GM19324 (cell line): Measurements from ENCODE around the gene PRDM15.

ENCODE experiments used
- ATAC-seq: cut with Tn5 transposase; IDR thresholded peaks from one replicate; pipeline ENCODE4 v1.9.1; 2021; ENCODE audit warnings: mild to moderate bottlenecking, moderate library complexity; ENCODE audit not compliant: unreplicated experiment, low FRiP score

PRDM15 gene, protein sequence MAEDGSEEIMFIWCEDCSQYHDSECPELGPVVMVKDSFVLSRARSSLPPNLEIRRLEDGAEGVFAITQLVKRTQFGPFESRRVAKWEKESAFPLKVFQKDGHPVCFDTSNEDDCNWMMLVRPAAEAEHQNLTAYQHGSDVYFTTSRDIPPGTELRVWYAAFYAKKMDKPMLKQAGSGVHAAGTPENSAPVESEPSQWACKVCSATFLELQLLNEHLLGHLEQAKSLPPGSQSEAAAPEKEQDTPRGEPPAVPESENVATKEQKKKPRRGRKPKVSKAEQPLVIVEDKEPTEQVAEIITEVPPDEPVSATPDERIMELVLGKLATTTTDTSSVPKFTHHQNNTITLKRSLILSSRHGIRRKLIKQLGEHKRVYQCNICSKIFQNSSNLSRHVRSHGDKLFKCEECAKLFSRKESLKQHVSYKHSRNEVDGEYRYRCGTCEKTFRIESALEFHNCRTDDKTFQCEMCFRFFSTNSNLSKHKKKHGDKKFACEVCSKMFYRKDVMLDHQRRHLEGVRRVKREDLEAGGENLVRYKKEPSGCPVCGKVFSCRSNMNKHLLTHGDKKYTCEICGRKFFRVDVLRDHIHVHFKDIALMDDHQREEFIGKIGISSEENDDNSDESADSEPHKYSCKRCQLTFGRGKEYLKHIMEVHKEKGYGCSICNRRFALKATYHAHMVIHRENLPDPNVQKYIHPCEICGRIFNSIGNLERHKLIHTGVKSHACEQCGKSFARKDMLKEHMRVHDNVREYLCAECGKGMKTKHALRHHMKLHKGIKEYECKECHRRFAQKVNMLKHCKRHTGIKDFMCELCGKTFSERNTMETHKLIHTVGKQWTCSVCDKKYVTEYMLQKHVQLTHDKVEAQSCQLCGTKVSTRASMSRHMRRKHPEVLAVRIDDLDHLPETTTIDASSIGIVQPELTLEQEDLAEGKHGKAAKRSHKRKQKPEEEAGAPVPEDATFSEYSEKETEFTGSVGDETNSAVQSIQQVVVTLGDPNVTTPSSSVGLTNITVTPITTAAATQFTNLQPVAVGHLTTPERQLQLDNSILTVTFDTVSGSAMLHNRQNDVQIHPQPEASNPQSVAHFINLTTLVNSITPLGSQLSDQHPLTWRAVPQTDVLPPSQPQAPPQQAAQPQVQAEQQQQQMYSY

DNA sequence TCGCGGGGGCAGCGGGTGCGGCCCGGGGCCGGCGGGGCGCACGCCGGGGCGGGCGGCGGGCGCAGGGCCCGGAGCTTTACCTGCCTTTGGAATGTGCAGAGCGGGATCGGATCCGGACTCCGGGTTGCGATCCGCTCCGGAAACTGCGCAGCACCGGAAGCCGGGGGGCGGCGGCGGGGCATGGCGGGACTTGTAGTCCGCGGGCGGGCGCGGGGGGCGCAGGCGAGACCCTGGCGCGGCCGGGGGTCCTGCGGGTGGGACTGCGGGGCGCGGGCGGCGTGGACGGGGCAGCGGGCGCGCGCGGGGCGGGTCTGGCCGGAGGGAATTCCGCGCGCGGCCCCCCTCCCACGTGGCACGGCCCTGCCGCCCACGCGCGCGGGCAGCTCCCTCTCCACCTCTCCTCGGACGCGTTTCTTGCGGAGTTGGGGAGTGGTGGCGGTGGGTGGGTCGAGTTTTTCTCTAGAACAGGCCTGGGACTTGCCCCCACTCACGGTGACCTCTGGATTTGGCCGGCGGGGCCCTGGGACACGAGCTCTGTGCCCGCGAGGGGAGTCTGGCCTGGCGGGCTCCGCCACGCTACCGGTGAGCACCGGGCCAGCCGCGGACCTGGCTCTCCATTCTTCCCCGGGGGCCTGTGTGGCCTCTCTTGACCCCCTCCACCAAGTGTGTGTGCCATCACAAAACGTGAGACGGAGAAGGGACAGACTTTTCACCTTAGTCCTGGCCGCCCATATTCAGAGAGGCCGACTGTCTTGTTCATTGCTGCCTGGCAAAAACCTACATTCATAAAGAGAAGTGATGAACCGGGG, at the start of gene PRDM15:
TSS of gene PRDM15 (minus strand) at position 155 of the 809 bp plus-strand sequence. CDS start 18,981 bp downstream, outside the sequence.
- ATAC-seq = peak; percentile 73

DNA sequence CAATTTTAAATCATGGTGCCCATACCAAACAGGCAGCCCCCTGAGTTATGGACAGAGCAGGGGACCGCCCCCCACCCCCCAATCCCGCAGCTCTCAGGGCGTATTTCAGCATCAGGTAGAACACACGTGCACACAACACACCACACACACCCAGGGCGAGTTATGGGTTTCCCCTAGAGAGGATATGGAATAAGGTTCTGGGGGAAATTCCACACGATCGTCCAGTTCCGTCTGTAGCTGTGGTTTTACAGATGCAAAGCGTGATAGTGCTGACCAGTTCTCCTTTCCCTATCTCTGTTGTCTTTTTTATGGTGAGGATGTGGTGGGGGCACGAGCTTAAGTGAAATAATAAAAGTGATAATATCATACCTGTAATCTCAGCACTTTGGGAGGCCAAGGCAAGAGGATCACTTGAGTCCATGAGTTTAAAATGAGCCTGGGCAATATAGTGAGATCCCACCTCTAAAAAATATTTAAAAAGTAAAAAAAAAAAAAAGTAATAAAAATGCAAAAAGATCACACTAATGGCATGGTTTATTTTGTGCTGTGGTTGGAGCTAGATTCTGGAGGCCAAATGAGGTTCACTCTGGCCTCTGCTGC, 49.6 kb upstream of the PRDM15 start:
- no peak for ATAC-seq

DNA sequence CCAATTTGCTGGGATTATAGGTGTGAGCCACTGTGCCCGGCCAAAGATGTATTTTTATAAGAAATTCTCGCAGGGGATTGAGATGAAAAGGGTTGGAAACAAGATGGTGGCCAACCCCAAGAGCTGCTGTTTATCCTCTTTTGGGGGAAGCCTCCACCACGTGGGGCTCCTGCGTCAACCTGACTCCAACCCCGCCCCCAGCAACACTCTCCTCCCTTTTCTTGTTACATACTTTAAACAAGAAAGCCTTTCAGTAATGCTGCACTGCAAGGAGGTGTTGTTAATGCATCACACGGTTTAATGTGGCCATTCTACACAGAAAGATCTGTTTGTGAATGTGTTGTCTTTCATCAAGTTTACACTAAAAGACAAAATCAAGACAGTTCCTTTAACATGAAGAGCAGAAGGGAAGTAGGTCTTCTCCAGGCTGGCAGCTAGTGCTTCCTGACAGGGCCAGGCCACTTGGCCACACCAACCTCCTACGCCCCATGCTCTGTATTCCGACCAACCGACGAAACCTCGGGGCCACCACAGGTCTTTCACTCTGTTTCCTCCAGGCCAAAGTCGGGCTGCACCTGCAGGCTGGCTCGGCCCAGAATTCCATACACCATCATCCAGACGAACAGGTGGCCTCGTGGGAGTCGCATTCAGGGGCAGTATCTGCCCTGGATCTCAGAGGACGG, 48.7 kb upstream of the PRDM15 start:
- no peak for ATAC-seq

DNA sequence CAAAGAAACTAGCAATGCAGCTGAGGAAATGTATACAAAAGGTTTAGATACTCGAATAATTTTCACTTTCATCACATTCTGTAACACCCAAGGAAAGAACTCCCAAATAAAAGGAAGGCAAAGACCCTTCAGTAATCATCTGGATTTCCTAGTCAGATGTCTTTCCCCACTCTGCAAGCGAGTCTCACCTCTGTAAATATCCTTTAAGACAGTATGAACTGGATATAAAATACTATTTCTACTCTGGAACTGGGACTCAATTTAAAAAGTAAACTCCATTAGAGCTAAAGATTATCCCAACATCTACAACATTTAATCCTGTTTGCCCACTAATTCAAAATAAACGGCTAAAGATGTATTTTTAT, 47.6 kb upstream of the PRDM15 start:
- peak; percentile 15 for ATAC-seq

DNA sequence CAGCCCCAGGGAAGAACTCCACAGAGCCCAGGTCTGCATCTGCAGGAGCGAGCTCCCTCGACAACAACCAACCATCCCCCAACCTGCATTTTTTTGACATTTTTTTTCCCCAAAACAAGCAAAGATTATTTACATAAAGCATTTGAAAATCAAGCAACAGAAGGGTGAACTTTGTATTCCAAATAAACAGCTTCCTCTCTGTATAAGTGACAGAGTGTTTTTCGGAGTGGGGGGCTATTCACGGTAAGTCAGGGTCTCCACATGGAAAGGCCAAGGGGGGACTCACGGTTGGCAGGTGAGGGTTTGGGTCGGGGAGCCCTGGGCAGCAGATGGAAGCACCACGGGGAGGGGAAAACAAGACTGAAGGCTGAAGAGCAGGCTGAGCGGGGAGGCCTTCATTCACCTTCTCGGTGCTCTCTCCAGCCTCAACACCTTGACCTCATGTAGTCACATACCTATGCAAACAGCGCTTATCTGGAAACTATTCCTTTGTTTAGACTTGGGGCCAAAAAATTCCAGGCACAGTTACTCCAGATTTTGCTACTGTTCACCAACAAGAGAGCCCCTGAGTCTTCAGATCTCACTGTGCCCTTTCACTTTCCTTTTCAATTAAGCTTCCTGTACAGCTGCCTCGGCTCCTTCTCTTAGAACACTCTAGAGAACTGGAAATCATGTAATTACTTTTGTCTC, 47.1 kb upstream of the PRDM15 start:
- ATAC-seq = peak; percentile 52

DNA sequence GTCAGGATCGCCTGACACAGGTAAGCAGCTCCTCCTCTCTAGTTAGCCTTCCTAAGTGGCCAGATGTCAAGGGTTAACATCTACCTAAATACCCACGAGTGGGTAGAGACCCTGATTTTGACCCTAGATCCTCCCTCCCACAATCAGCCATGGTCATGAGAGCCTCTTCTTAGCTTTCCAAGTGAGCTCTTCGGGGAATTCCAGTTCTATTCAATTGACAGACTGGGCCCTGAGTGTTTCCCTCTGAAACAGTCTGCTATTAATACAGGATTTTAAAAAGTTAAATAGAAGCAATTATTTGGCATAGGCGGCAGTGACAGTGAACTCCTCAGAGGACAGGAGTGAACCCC, 46.6 kb upstream of the PRDM15 start:
- no peak for ATAC-seq

DNA sequence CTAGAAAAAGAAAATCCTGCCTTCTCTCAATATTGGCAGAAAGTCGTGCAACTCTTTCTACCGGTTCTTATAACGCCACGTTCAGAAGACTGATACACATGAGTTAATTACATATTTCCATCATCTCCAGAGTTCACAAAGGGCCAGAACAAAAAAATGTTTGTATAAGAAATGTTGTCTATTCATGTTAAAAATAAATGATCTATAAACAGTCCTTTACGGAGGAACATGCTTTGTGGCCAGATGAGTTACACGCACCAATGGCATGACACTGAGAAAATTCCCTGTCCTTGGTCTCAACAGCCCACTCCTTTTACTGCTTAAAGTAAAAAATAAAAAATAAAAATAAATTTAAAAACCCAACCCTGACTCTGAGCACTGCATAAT, 45.2 kb upstream of the PRDM15 start:
- no peak for ATAC-seq

DNA sequence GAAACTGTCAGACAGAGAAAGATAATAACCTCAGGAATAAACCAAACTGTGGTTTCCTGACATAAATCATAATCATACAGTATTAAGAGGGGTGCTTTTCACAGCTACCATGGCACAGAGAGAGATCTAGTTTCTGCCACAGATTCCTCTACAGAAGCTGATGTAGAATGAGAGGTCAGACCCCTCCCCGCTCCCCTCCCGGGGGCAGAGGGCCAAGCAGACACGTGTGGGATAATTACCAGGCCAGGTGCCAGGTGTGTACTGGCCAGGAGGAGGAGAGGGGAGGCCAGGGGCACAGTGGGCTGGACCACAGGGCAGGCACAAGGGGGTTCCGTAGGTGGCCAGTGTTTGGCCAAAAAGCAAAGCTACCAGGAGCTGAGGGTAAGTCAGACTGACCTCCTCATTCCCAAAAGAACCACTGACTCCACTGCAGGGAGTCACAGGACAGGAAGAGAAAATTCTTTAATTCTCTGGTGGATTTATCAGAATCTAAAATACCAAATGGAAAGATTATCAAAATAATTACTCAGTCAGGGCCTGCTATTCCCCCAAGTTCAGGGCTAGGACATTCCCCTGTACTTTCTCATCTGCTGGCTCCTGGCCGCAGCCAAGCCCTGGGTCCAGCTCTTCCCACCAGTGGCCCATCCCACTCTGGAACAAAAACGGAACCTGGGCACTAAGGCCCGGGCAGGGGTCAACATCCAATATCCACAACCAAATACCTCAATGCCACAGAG, 44.7 kb upstream of the PRDM15 start:
- no peak for ATAC-seq

DNA sequence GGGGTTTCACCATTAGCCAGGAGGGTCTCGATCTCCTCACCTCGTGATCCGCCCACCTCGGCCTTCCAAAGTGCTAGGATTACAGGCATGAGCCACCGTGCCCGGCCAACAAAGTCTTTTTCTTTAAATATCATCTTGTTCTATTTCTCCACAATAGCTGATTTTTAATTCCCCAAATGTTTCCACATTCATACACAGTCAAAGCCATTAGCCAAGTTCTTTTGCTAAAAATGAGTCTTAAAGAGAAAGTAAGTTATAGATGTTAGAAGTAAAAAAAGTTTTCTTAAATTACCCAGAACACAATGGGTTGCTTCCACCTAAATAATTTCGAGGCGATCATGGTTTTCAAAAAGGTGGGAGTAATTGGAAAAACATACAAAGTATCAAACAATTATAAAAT, 44.0 kb upstream of the PRDM15 start:
- no peak for ATAC-seq

DNA sequence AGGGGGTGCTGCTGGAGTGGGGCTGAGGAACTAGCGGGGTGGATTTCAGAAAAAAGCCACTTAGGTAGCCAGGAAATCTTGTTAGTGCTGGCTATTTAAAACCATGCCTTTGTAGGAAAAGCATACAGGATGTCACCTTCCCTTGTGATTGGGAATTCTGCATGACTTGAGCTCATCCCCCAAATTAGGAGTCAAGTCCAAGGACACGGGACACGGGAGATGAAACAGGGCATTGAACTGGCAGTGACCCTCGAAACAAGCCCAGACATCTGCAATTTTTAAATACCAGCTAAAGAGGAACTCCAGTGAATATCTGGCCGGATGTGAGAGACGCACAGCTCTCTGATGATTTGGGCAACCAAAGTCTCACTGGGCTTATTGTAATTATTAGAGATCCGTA, 41.9 kb upstream of the PRDM15 start:
- ATAC-seq = no peak

DNA sequence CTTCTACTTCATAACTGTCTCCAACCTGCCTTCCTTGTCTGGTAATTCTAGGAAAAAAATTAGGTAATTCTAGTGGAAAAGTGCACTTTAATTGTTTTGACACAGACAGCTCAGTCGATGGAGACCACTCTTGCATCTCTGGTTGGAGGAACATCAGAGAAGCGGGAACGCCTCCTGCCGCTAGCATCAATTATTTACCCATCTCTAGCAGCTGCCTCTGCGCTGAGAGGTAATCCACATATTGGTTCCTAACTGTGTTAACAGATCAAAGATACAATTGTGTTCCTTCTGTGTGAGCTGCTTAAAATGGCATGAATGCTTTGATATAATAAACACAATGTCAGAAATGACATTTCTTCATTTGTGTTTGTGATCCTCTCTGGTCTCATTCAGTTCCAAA, 41.3 kb upstream of the PRDM15 start:
- ATAC-seq = no peak

DNA sequence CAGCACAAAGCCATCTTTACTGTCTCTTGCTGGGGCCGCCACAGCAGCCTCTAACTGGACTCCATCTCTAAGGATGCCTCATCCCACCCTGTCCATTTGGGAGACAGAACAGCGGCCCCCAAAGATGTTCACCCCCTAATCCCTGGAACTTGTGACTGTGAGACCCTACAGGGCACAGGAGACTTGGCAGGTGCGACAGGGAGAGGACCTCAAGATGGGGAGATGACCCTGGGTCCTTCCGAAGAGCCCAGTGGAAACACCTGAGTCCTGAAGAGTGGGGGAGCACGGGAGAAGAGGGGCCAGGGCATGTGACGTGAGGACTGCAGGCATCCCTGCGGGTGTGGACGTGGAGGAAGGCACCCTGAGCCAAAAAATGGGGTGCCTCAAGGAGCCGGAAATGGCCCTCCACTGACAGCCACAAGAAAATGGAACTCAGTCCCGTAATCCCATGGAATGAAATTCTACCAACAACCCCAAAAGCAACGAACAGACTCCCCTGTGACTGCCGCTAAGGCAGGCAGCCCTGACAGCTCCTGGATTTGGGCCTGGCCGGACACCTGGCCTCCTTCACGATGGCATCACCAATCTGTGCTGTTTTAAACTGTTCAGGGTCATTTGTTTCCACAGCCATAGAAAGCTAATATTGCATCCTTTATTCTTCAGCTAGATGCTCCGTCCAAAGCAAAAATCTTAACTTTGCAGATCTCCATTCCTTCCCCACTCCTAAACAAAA, 40.7 kb upstream of the PRDM15 start:
- no peak for ATAC-seq

DNA sequence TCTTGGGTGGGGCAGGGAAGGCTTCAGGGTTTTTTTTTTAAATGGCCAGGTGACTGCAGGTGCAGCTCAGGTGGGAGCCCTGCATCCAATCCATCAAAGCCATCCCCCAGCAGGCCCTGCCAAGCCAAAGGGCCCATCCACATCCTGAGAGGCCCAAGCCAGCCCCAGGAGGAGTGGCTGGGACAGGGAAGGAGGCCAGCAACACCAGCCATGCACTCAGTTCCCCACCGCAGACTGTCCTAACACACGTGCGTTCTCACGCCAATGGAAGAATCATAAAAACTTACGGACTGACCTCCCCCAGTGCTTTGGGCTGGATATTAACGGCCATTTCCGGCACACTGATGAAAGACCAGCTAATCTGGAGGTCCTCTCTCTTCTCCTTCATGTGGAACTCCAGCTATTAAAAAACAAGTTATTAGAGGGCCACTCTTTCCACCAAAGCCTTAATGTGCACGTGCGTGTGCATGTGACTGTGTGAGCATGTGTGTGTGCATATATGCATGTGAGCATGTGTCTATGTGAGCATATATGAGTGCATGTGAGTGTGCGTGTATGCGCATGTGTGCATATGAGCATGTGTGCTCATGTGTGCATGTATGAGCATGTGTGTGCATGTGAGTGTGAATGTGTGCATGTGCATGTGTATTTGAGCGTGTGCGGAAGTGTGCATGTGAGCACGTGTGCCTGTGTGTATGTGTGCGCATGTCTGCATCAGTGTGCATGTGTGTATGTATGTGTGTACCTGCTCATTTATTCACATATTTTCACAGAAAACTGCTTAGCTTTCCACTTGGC, 39.6 kb upstream of the PRDM15 start:
- ATAC-seq = no peak

DNA sequence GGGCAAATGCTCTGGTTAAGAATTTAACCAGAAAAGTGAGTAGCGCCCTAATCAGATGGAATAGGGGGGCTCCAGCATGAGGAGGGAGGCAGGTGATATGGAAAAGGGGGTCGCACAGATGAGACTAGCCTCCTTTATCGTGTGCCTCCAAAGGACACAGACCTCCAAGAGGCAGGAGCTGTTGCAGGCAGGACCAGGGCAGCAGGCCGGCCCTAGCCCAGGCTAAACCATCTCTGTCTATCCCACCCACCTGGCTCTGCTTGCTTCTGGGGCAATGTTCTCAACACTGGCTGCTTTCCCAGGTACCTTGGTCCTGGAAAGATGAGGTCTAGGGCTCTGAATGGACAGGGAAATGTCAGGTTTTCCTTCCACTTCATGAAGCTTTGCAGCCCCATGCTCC, 38.4 kb upstream of the PRDM15 start:
- ATAC-seq = no peak

DNA sequence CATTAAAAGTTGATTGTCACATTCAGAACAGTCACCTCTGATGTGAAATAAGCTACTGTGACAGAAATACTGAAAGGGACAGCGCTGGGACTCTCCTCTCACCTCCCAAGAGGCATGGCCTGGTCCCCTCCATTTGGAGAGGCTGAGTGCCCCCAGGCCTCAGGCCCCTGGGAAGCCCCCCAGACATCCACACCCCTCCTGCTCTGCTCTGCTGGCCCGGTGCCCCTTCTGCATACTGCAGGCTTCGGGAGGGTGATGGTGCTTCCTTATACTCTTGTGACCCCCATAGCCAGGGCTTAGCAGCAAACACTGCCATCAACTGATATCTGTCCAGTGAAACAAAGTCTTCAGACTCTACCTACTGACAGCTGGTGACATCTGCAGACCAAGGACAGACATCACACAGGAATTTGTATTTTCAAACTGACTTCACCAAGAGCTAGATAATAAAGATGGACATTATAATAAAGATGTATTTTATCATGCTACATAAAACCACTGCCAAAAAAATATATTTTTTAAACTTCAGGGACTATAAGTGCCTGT, 37.8 kb upstream of the PRDM15 start:
- ATAC-seq = no peak

DNA sequence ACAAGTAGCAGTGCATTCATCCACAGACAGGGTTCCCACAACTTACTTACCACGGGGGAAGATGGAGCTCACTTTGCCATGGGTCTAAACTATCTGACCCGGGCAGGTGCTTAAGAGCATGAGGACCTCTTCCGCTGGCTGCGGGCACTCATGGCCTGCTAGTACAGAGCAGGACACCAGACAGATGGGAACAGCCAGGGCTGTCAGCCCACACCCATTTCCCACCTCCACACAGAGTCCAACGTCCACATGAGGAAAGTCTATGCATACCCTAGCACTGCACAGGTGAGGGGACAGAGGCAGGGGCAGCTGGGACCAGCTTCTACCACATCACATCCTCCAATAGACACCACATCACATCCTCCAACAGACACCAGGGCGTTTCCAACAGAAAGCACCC, 35.8 kb upstream of the PRDM15 start:
- no peak for ATAC-seq

DNA sequence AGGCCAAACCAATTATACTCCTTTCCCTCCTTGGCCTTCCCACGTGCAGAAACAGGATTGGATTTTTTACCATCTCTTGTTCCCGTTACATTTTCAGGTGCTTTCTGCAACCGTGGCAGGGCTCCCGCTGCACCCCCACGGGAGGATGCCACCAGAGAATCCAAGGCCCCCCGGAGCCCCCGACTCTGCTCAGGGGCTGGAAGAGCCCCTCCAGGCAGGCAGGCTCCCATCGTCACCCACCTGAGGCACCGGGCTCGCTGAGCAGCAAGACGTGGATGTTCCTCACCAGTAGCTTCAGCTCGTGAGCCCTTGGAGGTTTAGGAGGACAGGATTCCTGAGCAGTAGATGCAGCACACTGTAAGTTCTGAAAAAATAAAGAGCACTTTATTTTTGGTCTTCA, 35.2 kb upstream of the PRDM15 start:
- no peak for ATAC-seq
